Hepatocyte (in vitro differentiated cells): ENCODE measurements around the gene NIN. TPM values are rescaled to one million over a fixed set of nuclear protein-coding genes. Genes with fewer than 3 reads are reported as not detected.

Experiments
- DNase-seq: peaks from one replicate; pipeline ENCODE4 v3.0.0-alpha.2; 2016; ENCODE audit warnings: low spot score
- H2AFZ ChIP-seq: fragments of 200-600 bp; sonication (generic); 2 replicates; pipeline ENCODE4 v1.6.0; 2016; ENCODE audit warnings: antibody characterized with exemption, mild to moderate bottlenecking
- H3K27ac ChIP-seq: fragments of 200-600 bp; sonication (generic); 2 replicates; pipeline ENCODE4 v1.5.1; 2016; ENCODE audit warnings: mild to moderate bottlenecking
- H3K27me3 ChIP-seq: fragments of 200-600 bp; sonication (generic); 2 replicates; pipeline ENCODE4 v1.6.1; 2016
- H3K36me3 ChIP-seq: fragments of 200-600 bp; sonication (generic); replicated peaks from 2 replicates; pipeline ENCODE4 v1.5.1; 2016; ENCODE audit warnings: low read depth; ENCODE audit not compliant: insufficient read depth
- H3K4me1 ChIP-seq: fragments of 200-600 bp; sonication (generic); 2 replicates; pipeline ENCODE4 v1.5.1; 2016; ENCODE audit warnings: mild to moderate bottlenecking, moderate library complexity; ENCODE audit not compliant: insufficient read depth
- H3K4me2 ChIP-seq: fragments of 200-600 bp; sonication (generic); 2 replicates; pipeline ENCODE4 v1.6.0; 2016
- H3K4me3 ChIP-seq: fragments of 200-600 bp; sonication (generic); 2 replicates; pipeline ENCODE4 v1.5.1; 2016; ENCODE audit warnings: mild to moderate bottlenecking
- H3K79me2 ChIP-seq: fragments of 200-600 bp; sonication (generic); 2 replicates; pipeline ENCODE4 v1.6.0; 2017; ENCODE audit warnings: mild to moderate bottlenecking
- H3K9me2 ChIP-seq: fragments of 200-600 bp; sonication (generic); replicated peaks from 2 replicates; pipeline ENCODE4 v1.6.0; 2017; ENCODE audit warnings: mild to moderate bottlenecking; ENCODE audit not compliant: insufficient read depth
- H3K9me3 ChIP-seq: fragments of 200-600 bp; sonication (generic); 2 replicates; pipeline ENCODE4 v1.5.1; 2016; ENCODE audit warnings: low read depth, mild to moderate bottlenecking
- H4K20me1 ChIP-seq: fragments of 200-600 bp; sonication (generic); 2 replicates; pipeline ENCODE4 v1.6.0; 2016; ENCODE audit warnings: mild to moderate bottlenecking; ENCODE audit not compliant: insufficient read depth, poor library complexity, severe bottlenecking
- CTCF ChIP-seq: fragments of 200-600 bp; sonication (generic); IDR thresholded peaks from 2 replicates; pipeline ENCODE4 v1.5.1; 2016; ENCODE audit warnings: antibody characterized with exemption, mild to moderate bottlenecking; ENCODE audit not compliant: poor library complexity
- EZH2 ChIP-seq: fragments of 200-600 bp; sonication (generic); IDR thresholded peaks from 2 replicates; pipeline ENCODE4 v1.6.1; 2016; ENCODE audit warnings: antibody characterized with exemption, mild to moderate bottlenecking, borderline replicate concordance
- EZH2phosphoT487 ChIP-seq: fragments of 200-600 bp; sonication (generic); IDR thresholded peaks from one replicate; pipeline ENCODE4 v1.6.1; 2018; ENCODE audit warnings: antibody characterized with exemption, mild to moderate bottlenecking, low read depth, moderate library complexity; ENCODE audit not compliant: unreplicated experiment, severe bottlenecking
- WGBS: methylation state at CpG from one replicate; pipeline ENCODE4 v1.1.6; 2016; ENCODE audit warnings: low lambda C conversion rate; ENCODE audit errors: missing lambda C conversion rate; 5-methylcytosine and 5-hydroxymethylcytosine counted together
- polyA plus RNA-seq: library from polyadenylated mRNA; unstranded; fragments of >200 nt; fragmentation: Nextera tagmentation; extraction: Ambion mirVana; gene quantifications from 2 replicates; pipeline ENCODE4 v1.2.1, GENCODE V29; 2016
- total RNA-seq: library from RNA; depleted of rRNA; stranded (reverse); fragments of >200 nt; gene quantifications from 2 replicates; pipeline ENCODE4 v1.2.3, GENCODE V29; 2014

NIN gene
- total and polyA plus RNA-seq, 2 experiments from 2014 or later: 4.2 to 11.6 TPM

- H3K36me3 ChIP-seq: no peaks in the 10 kb centered on the region
- H3K9me3 ChIP-seq: no peaks in the 10 kb centered on the region
- H3K27ac ChIP-seq: peak overlapping the region; percentile 56
- H3K4me1 ChIP-seq: peaks cover 7% of the 10 kb centered on the region
- H3K4me3 ChIP-seq: no peak overlapping the region
- WGBS: 36% methylated on average over 2 of the region's 2 CpGs
- H3K79me2 ChIP-seq: no peaks in the 10 kb centered on the region
- TF ChIP-seq CTCF (no peak), EZH2 (no peak), EZH2phosphoT487 (no peak)
- no peaks in the 10 kb centered on the region for H4K20me1 ChIP-seq
- H3K27me3 ChIP-seq: no peaks in the 10 kb centered on the region
- H3K9me2 ChIP-seq: no peaks in the 10 kb centered on the region
- H2AFZ ChIP-seq: no peak overlapping the region
- peak; percentile 27 for DNase-seq
- no peak overlapping the region for H3K4me2 ChIP-seq
Observed at GRCh38 chr14:50775357-50775756, 55.6 kb downstream of the NIN start.

- H3K27me3 ChIP-seq: no peaks in the 10 kb centered on the region
- no peaks in the 10 kb centered on the region for H3K9me3 ChIP-seq
- 89% methylated on average over 8 of the region's 8 CpGs for WGBS
- no peaks in the 10 kb centered on the region for H3K36me3 ChIP-seq
- no peak for TF ChIP-seq EZH2
- TF ChIP-seq CTCF: no peak
- no peak for TF ChIP-seq EZH2phosphoT487
- H3K9me2 ChIP-seq: no peaks in the 10 kb centered on the region
- DNase-seq: no peak
- H4K20me1 ChIP-seq: no peaks in the 10 kb centered on the region
- H3K4me1 ChIP-seq: peaks cover 7% of the 10 kb centered on the region
- H3K4me3 ChIP-seq: no peak overlapping the region
- H3K27ac ChIP-seq: peak overlapping the region; percentile 56
- no peaks in the 10 kb centered on the region for H3K79me2 ChIP-seq
- H2AFZ ChIP-seq: no peak overlapping the region
- no peak overlapping the region for H3K4me2 ChIP-seq
Observed at GRCh38 chr14:50774542-50775267, 56.3 kb downstream of the NIN start.

- WGBS: 68% methylated on average over 7 of the region's 7 CpGs
- no peaks in the 10 kb centered on the region for H3K36me3 ChIP-seq
- H3K9me3 ChIP-seq: no peaks in the 10 kb centered on the region
- H3K79me2 ChIP-seq: no peaks in the 10 kb centered on the region
- no peak overlapping the region for H2AFZ ChIP-seq
- H3K9me2 ChIP-seq: no peaks in the 10 kb centered on the region
- no peaks in the 10 kb centered on the region for H4K20me1 ChIP-seq
- H3K4me2 ChIP-seq: no peak overlapping the region
- H3K4me3 ChIP-seq: no peak overlapping the region
- H3K27ac ChIP-seq: no peak overlapping the region
- peaks cover 7% of the 10 kb centered on the region for H3K4me1 ChIP-seq
- TF ChIP-seq CTCF (peak; percentile 72), EZH2phosphoT487 (no peak)
- no peaks in the 10 kb centered on the region for H3K27me3 ChIP-seq
- peak; percentile 54 for DNase-seq
Observed at GRCh38 chr14:50773632-50774541, 57.1 kb downstream of the NIN start.
